BE2C (cell line): ENCODE results near the gene YPEL4.

Experiments used
- DNase-seq: peaks from one replicate; pipeline ENCODE4 v3.0.0-alpha.2; 2020
- H3K27me3 ChIP-seq: fragments of 250-450 bp; sonication (Bioruptor Pico); 2 replicates; pipeline ENCODE4 v1.5.1; 2020; ENCODE audit warnings: mild to moderate bottlenecking
- H3K36me3 ChIP-seq: fragments of 250-450 bp; sonication (Bioruptor Pico); 2 replicates; pipeline ENCODE4 v1.5.1; 2020; ENCODE audit warnings: mild to moderate bottlenecking
- H3K4me1 ChIP-seq: fragments of 250-450 bp; sonication (Bioruptor Pico); 2 replicates; pipeline ENCODE4 v1.5.1; 2020
- H3K4me3 ChIP-seq: 2 replicates; pipeline ENCODE4 v1.5.1; 2011; ENCODE audit warnings: low read depth, low read length
- H3K9me3 ChIP-seq: fragments of 250-450 bp; sonication (Bioruptor Pico); 2 replicates; pipeline ENCODE4 v1.5.1; 2020
- CTCF ChIP-seq: IDR thresholded peaks from 2 replicates; pipeline ENCODE4 v1.5.1; 2012; ENCODE audit warnings: mild to moderate bottlenecking, low read depth, low read length

Gene YPEL4

GRCh38 chr11:57637626-57638004 is 12.1 kb downstream of the YPEL4 start:
- no peaks in the 10 kb centered on the region for H3K4me1 ChIP-seq
- H3K36me3 ChIP-seq = no peaks in the 10 kb centered on the region
- H3K9me3 ChIP-seq = no peaks in the 10 kb centered on the region
- no peak for DNase-seq
- H3K4me3 ChIP-seq = peak overlapping the region; percentile 77
- no peak for TF ChIP-seq CTCF
- no peaks in the 10 kb centered on the region for H3K27me3 ChIP-seq

- TF ChIP-seq CTCF = no peak
- no peaks in the 10 kb centered on the region for H3K9me3 ChIP-seq
- H3K36me3 ChIP-seq = no peaks in the 10 kb centered on the region
- no peaks in the 10 kb centered on the region for H3K4me1 ChIP-seq
- no peak overlapping the region for H3K4me3 ChIP-seq
- no peak for DNase-seq
- no peaks in the 10 kb centered on the region for H3K27me3 ChIP-seq
Measured at GRCh38 chr11:57635246-57635645, 14.5 kb downstream of the YPEL4 start.

GRCh38 chr11:57634311-57634710 is 15.4 kb downstream of the YPEL4 start:
- Histone ChIP-seq H3K4me1 (no peaks in the 10 kb centered on the region), H3K9me3 (no peaks in the 10 kb centered on the region), H3K36me3 (no peaks in the 10 kb centered on the region), H3K27me3 (no peaks in the 10 kb centered on the region), H3K4me3 (no peak overlapping the region)
- TF ChIP-seq CTCF = no peak
- no peak for DNase-seq

- no peaks in the 10 kb centered on the region for H3K36me3 ChIP-seq
- no peak for DNase-seq
Measured at GRCh38 chr11:57633394-57634070, 16.2 kb downstream of the YPEL4 start.

GRCh38 chr11:57632116-57632515 is 17.6 kb downstream of the YPEL4 start:
- H3K4me1 ChIP-seq = no peaks in the 10 kb centered on the region
- no peaks in the 10 kb centered on the region for H3K36me3 ChIP-seq
- no peaks in the 10 kb centered on the region for H3K27me3 ChIP-seq
- H3K4me3 ChIP-seq = no peak overlapping the region
- no peaks in the 10 kb centered on the region for H3K9me3 ChIP-seq
- no peak for TF ChIP-seq CTCF
- no peak for DNase-seq

More at GRCh38 chr11:57633394-57634070, 16.2 kb downstream of the YPEL4 start:
- TF ChIP-seq CTCF = no peak
- H3K4me1 ChIP-seq = no peaks in the 10 kb centered on the region
- H3K9me3 ChIP-seq = no peaks in the 10 kb centered on the region
- H3K27me3 ChIP-seq = no peaks in the 10 kb centered on the region
- H3K4me3 ChIP-seq = no peak overlapping the region

- no peak for DNase-seq
- no peak for TF ChIP-seq CTCF
- Histone ChIP-seq H3K27me3 (no peaks in the 10 kb centered on the region), H3K4me3 (no peak overlapping the region), H3K36me3 (no peaks in the 10 kb centered on the region), H3K4me1 (no peaks in the 10 kb centered on the region), H3K9me3 (no peaks in the 10 kb centered on the region)
Measured at GRCh38 chr11:57630171-57630570, 19.5 kb downstream of the YPEL4 start.
